Activated CD4-positive, alpha-beta T cell treated with anti-CD3 and anti-CD28 coated beads for 24 hours (primary cell): ENCODE results near the gene CEACAM19.
"Not testable (repeated sequence)": the region's sequence is repeated elsewhere in the genome, so short reads cannot be mapped to it uniquely, and the experiment has no call there.

ENCODE experiments used
- DNase-seq, 2 donors: peaks; one replicate each; pipeline ENCODE4 v3.0.0-alpha.2; 2020; ENCODE audit warnings: low read depth in 2 of 2

CEACAM19 gene

DNA sequence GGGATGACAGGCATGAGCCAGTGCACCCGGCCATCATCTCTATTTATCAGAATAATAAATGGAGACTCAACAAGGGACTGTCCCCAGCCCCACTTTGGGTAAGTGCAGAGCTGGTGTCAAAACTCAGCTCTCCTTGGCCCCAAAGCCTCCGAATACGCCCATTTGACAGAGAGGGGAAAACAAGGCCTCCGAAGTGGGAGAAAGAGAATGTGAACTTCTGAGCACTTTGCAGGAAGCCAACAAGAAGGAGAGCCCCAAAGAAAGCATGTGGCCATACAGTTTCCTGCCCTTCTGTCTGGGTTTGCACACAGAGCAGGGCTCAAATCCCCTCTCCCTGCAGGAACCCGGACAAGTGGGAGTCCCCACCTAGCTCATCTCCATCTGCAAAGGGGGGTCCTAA lies 29.3 kb downstream of the CEACAM19 start:
- no peak for DNase-seq

DNA sequence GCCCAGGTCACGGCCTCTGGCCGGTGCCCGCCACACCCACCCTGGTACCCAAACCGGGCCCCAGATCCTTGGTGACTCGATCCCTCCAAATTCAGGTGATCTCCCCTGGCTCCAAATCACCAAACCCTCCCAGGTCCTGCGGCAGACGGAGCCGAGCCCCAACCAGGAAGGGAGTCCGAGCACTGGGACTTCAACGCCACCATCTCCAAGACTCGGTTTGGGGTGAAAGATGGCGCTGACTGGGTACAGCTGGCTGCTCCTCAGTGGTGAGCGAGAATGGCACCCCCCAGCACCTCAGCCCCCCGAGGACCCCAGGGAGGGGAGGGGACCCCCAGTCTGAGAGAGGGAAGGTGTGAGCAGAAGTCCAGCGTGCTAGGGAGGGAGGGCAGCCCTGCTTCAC lies 29.9 kb downstream of the CEACAM19 start:
- DNase-seq = no peak

DNA sequence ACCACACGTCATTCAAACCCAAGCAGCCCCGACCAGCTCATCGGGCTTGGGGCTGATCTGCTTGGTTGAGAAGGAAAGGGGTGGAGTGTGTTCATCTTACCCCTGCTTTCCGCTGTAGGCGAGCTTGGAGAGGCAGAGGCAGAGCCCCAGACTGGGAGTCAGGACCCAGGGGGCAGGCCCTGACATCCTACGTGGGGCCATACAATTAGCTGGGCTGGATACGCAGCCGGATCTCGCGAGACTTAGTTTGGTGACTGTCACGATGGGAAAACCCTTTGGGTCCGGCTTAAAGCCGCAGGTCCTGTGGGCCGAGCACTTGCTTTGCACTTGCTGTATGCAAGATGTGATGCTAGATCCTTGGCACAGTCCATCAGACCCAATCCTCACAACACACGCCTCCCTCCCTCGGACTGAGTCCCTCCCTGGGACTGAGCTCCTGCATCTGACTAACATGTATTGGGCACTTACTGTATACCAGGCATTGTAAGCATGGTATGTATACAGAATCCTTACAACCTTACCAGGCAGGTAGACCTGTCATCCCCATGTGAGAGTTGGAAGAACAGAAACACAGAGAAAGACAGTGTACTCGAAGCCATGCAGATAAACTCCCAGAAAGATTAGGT lies 31.4 kb downstream of the CEACAM19 start:
- no peak for DNase-seq

DNA sequence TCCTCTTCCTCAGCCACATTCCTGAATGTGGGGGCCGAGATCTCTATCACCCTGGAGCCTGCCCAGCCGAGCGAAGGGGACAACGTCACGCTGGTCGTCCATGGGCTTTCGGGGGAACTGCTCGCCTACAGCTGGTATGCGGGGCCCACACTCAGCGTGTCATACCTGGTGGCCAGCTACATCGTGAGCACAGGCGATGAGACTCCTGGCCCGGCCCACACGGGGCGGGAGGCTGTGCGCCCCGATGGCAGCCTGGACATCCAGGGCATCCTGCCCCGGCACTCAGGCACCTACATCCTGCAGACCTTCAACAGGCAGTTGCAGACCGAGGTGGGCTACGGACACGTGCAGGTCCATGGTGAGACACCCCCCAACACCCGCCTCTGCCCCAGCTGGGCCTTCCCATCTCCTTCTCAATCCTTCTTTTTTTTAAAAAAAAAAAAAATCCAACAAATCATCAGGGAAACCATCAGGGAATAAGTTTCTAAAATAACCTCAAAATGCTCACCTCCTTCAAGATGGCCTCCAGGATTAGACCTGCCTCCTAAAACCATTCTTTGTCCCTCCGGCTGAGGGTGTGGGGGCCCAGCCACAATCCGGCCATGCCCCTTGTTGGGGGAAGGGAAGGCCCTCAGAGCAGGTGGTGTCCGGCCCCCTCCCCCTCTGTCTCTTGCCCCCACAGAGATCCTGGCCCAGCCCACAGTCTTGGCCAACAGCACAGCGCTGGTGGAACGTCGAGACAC lies 32.2 kb downstream of the CEACAM19 start:
- DNase-seq = no peak

DNA sequence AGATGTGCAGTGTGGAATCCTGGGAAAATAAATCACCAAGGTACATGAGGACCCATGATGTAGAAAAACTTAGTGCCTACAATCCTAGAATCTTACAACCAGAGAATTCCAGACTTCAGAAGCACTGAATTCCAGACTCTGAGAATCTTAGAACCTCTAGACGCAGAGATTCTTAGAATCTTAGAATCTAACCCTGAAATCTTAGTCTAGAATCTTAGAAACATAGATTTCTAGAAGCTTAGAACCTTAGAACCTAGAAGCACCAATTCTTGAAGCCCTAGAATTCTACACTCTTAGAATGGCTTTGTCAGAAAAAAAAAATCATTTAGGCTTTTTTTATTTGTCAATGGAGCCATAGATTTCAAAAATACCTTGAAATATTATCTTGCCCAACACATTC lies 33.7 kb downstream of the CEACAM19 start:
- no peak for DNase-seq

DNA sequence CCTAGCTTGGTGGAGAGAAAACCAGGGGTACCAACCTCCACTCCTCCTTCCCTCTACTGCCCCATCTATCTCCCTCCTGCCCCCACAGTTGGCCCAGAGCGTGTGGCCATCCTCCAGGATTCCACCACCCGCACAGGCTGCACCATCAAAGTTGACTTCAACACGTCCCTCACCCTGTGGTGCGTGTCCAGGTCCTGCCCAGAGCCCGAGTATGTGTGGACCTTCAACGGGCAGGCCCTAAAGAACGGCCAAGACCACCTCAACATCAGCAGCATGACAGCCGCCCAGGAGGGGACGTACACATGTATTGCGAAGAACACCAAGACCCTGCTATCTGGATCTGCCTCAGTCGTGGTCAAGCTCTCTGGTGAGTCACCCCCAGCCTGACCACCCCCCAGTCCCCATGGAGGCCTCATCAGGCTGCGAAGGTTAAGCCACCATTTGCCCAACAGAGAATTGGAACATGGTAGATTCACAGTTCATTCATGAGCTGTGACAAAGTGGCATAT lies 34.3 kb downstream of the CEACAM19 start:
- DNase-seq = no peak

DNA sequence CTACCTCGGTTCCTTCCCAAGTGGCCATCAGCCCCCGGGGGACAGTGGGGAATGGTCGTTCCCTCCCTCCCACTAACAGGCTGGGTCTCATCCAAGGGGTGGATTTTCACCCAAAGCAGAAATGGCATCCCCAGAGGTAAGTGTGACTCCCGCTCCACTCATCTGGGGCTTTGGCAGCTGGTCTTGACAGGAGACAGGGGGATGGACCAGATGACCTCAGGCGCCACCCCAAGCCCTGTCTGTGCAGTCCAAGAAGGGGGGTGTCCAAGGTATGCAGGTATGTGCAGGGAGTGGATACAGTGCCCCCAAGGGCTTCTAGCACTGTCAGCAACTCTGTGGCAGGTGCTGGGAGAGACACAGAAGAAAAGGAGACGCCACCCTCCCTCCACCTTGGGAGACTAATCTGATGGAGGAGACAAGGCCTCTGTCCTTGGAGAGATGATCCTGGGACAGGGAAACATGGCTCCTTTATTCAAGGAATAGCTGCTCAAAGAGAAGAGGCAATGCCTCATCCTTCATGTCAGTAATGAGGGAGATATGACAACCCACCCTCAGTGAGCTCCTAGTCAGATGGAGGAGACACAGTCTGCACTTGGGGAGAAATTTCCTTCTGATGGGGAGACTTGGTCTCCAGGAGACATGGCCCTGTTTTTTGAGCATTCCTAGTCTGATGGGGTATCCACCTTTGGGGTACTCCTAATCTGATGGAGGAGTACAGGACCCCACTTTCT lies 35.4 kb downstream of the CEACAM19 start:
- DNase-seq = no peak

DNA sequence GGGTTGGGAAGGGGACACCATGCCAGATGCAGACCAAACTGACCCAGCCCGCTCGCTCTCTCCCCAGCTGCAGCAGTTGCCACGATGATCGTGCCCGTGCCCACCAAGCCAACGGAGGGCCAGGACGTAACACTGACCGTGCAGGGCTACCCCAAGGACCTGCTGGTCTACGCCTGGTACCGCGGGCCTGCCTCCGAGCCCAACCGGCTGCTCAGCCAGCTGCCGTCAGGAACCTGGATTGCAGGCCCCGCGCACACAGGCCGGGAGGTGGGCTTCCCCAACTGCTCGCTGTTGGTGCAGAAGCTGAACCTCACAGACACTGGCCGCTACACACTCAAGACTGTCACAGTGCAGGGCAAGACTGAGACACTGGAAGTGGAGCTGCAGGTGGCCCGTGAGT lies 36.5 kb downstream of the CEACAM19 start:
- DNase-seq = no peak

DNA sequence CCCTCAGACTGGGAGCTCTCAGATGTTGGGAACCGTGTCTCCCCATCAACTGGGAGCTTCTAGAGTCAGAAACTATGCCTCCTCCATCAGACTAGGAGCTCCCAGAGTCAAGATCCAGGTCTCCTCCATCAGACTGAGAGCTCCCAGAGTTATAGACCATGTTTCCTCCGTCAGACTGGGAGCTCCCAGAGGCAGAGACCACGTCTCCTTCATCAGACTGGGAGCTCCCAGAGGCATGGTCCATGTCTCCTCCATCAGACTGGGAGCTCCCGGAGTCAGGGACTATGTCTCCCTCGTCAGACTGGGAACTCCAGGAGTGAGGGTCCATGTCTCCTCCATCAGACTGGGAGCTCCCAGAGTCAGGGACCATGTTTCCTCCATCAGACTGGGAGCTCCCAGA lies 37.7 kb downstream of the CEACAM19 start:
- DNase-seq = no peak

DNA sequence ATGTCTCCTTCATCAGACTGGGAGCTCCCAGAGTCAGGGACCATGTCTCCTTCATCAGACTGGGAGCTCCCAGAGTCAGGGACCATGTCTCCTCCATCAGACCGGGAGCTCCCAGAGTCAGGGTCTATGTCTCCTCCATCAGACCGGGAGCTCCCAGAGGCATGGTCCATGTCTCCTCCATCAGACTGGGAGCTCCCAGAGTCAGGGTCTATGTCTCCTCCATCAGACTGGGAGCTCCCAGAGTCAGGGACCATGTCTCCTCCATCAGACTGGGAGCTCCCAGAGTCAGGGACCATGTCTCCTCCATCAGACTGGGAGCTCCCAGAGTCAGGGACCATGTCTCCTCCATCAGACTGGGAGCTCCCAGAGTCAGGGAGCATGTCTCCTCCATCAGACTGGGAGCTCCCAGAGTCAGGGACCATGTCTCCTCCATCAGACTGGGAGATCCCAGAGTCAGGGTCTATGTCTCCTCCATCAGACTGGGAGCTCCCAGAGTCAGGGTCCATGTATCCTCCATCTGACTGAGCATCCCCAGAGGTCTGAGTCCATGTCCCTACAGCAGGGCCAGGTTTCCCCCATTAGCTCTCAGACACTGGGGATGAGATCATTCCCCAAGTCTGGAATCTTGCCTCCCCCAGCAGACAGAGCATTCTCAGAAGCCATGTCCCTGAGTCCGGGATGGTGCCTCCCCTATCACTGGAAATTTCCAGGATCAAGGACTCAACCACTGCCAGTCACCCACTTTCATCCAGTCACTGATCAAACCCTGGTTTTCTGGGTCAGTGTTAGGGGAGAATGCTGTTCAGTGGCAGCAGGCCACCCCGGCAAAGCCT lies 38.4 kb downstream of the CEACAM19 start:
- not testable (repeated sequence) for DNase-seq

DNA sequence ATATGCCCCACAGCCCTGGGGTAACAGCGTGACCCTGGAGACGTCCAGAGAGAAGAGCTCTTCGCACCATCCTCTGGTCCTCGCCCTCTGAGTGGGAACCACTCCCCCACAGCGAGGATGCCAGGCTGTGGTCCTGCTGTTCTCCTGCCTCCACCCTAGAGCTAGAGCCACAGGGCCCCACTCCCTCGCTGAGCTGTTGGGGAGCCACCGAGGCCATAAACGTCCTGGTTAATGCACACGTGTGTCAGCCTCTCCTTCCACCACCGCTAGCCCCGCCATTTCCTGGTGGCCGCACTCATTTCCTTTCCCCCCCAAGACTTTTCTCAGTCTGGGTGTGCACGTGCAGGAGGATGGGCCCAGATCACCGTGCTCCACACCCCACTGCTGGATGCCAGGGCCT lies 39.2 kb downstream of the CEACAM19 start:
- DNase-seq = no peak

DNA sequence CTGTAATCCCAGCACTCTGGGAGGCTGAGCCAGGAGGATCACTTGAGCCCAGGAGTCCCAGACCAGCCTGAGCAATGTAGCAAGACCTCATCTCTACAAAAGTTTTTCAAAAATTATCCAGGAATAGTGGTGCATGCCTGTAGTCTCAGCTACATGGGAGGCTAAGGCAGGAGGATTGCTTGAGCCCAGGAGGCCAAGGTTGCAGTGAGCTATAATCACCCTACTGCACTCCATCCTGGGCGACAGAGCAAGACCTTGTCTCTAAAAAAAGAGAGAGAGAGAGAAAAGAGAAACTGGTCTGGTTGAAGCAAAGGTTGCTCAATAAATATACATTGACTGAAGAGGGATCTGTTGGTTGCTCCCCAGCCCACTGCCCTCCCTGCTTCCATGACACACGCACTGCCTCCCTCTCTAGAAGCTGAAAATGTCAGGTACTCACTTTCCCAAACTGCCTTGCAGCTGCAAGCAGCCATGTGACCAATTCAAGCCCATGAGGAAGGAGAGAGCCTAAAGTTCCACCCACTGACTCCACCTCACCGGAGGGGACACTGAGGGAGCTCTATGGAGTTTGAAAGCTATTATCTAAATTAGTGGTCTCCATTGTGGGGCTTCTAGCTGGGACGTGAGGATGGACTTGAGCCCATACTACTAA lies 41.7 kb downstream of the CEACAM19 start:
- DNase-seq = no peak

DNA sequence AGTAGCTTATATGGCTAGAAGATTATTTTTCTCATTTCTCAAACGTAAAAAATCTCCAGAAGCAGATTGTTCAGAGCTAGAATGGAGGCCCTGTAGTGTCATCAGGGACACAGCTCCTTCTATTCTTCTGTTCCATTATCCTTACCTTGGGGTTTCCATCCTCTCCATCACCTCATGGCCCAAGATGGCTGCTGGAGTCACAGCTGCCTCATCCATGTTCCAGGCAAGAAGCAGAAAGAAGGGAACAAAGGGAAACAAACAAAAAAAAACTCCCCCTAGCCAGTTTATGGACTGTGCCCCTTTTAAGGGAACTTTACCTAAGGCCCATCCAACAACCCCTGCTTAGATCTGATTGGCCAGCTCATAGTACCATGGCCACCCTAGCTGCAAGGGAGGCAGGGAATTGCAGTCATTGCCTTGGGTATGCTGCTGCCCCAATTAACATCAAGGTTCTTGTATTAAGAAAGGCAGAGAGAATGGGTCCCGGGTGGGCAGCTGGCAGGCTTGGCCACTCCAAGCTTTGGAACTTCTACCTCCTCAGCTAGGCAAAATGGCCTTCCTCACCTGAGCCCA lies 43.4 kb downstream of the CEACAM19 start:
- DNase-seq = no peak

DNA sequence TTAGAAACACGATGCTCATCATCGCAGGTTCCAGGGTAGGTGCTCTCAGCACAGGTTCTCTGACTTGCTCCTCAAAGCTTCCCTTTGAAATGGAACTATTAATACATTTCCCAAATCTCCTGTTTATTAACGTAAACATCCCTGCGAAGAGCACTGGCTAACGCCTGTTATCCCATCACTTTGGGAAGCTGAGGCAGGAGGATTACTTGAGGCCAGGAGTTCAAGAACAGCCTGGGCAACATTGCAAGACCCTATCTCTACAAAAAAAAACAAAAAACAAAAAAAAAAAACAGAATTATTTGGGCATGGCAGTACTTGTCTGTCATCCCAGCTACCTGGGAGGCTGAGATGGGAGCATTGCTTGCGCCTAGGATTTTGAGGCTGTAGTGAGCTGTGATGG lies 46.3 kb downstream of the CEACAM19 start:
- DNase-seq = no peak

DNA sequence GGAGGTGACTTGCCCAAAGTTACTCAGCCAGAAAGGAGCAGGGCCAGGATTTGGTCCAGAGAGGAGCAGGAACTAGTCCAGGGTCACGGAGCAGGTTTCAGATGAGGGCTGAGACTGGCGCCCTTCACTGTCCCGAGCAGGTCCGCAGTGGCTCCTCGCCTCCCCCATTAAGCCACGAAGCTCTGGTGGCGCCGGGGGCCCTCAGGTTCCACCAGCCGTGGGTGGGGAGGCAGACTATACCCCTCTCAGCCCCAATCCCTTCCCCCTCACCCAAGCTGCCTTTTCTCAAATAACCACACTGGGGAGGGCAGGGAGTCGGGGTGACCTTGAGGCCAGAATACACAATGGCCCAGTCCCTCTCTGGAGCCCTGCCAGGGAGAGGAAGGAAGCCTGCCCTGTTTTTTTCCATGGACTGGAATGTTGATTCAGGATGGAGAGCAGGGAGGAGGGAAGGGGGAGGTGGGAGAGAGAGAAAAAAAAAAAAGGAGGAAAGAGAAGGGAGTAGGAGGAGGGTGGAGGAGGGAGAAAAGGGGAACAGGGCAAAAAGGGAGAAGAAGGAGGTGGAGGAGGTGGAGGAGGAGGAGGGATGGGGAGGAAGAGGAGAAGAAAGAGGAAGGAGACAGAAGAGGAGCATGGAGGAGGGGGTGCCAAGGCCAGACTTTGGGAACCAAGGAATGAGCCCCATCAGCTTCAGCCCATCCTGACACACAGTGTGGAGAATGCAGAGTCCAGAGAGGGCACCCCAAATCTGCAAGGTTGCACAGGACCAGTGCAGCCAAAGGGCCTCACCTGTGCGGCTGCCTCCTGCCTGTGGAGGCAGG lies 47.4 kb downstream of the CEACAM19 start:
- DNase-seq = no peak

DNA sequence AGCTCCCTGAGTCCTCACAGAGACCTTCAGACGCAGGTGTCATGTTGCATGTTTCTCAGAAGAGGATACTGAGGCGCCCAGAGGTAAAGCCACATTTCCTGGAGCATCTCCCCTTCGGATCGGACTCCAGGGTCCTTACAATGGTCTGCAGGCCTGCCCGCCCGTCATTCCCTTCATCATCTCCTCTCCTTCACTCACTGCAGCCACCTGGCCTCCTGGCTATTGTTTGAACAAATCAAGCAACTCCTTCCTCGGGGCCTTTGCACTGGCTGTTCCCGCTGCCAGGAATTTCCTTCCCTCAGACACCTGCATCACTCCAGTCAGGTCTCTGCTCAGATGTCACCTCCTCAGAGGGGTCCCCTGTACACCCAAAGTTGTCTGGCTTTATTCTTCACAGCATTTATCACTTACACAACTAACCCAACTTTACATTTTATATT lies 48.0 kb downstream of the CEACAM19 start:
- no peak for DNase-seq

DNA sequence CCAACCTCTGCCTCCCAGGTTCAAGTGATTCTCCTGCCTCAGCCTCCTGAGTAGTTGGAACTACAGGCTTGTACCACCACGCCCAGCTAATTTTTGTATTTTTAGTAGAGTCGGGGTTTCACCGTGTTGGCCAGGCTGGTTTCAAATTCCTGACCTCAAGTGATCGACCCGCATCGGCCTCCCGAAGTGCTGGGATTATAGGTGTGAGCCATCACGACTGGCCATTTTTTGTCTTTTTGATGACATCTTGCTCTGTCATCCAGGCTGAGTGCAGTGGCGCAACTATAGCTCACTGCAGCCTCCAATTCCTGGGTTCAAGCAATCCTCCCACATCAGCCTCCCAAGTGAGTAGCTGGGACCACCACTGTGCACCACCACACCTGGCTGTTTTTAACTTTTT lies 49.1 kb downstream of the CEACAM19 start:
- not testable (repeated sequence) for DNase-seq

DNA sequence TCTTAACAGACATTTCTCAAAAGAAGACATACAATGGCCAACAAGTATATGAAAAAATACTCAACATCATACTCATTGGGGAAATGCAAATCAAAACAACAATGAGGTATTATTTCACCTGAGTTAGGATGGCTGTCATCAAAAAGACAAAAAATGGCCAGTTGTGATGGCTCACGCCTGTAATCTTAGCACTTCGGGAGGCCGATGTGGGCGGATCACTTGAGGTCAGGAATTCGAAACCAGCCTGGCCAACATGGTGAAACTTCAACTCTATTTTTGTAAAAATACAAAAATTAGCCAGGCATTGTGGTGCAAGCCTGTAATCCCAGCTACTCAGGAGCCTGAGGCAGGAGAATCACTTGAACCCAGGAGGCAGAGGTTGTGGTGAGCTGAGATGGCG lies 49.7 kb downstream of the CEACAM19 start:
- no peak for DNase-seq

DNA sequence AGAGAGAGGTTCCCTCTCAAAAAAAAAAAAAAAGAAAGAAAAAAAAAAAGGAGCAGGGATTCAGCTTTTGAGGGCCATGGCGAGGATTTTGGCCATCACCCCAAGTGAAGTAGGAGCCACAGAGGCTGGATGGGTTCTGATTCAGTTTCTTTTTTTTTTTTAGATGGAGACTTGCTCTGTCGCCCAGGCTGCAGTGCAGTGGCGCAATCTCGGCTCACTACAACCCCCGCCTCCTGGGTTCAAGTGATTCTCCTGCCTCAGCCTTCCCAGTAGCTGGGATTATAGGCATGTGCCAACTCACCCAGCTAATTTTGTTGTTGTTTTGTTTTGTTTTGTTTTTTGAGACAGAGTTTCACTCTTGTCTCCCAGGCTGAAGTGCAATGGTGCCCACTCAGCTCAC lies 50.1 kb downstream of the CEACAM19 start:
- DNase-seq = not testable (repeated sequence)
